Measurements from ENCODE around the gene SLC2A3.
A peak's percentile ranks its signal among the peaks of the same experiment; 100 is the strongest.
"Not testable (repeated sequence)": the region's sequence is repeated elsewhere in the genome, so short reads cannot be mapped to it uniquely, and the experiment has no call there.

The SLC2A3 gene

GRCh38 chr12:7935590-7936581, at the start of gene SLC2A3:
Gene SLC2A3 (minus strand): TSS chr12:7936187. CDS start chr12:7936034, 153 bp downstream.
- peak; percentile 94 for DNase-seq

DNA sequence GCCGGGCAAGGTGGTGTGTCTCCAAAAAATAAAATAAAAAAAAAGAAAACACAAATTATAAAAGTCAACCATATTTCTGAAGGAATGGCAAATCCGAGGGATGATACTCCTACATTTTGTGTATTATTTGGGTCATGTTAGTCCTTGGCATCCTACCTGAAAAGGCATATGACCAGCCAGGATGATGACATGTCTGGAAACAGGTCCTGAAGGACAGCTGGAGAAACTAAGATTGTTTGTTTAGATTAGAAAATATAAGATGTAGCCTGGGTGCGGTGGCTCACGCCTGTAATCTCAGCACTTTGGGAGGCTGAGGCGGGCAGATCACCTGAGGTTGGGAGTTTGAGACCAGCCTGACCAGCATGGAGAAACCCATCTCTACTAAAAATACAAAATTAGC, 48.9 kb upstream of the SLC2A3 start:
- DNase-seq: no peak

DNA sequence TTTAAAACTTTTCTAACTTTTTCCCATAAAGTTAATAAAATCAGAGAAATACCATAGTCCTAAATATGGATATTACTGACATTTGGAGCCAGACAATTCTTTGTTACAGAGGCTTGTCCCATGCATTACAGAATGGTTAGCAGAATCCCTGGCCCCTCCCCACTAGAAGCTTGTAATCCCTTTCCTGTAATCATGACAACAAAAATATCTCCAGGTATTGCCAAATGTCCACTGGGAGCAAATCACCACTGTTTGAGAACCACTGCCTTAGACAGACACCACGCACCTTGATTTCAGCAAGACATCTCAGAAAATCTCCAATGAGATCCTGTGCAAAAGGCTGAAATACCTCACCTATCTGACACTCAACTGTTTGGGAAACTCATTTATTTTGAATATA, 47.5 kb upstream of the SLC2A3 start:
- DNase-seq: not testable (repeated sequence)

GRCh38 chr12:7983019-7983418, 47.0 kb upstream of the SLC2A3 start:
- DNase-seq: not testable (repeated sequence)

- DNase-seq: not testable (repeated sequence)
These were observed 46.3 kb upstream of the SLC2A3 start for GRCh38 chr12:7982332-7982735.

- no peak for DNase-seq
These were observed 45.5 kb upstream of the SLC2A3 start for GRCh38 chr12:7981446-7981845.

- DNase-seq: not testable (repeated sequence)
These were observed 41.6 kb upstream of the SLC2A3 start for GRCh38 chr12:7977351-7978124.

DNA sequence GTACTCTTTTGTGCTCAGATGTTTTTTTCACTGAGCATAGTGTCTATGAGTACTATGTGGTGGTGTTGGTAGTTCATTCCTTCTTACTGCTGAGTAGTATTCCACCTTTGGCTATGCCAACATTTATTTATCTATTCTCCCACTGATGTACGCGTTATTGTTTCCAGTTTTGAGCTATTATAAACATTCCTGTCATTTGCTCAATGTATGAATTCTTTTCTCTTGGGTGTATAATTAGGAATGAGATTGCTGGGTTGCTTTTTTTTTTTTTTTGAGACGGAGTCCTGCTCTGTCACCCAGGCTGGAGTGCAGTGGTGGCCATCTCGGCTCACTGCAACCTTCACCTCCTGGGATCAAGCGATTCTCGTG, 37.5 kb upstream of the SLC2A3 start:
- DNase-seq: no peak

- DNase-seq: no peak
These were observed 36.9 kb upstream of the SLC2A3 start for GRCh38 chr12:7972734-7973456.

DNA sequence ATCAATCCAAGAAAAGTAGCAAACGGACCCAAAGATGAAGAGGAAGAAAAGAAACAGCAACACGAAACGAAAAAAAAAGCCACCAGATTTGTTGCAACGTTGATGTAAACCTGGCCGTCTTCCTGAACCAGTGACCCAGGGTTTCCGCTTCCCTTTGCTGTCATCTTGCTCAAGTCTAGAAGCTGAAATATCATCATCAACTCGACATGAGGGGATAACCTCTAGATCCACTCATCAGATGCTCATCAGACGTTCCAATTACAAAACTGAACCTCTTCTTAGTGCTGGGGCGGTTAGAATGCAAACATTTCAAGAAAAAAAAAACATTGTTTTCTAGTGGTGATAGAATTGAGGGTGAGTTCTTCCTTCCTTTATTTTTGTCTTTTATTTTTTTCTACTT, 36.3 kb upstream of the SLC2A3 start:
- DNase-seq: not testable (repeated sequence)

DNA sequence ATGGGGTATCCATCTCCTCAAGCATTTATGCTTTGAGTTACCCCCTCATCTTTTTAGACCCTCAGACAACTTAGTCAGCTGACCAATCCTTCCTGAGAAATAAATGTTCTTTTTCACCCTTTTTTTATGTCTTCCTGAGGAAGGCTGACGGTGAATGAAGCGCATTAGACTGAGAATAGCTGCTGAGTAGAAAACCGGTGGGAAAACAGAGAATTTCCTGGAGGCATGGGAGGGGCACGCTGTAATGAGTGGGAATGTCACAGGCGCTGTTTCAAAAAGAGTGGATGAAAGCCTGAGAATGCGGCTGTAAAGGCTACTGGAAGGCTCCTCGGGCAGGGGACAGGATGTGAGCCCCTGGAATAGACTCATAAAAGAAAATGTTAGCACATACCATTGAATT, 35.8 kb upstream of the SLC2A3 start:
- DNase-seq: not testable (repeated sequence)

- DNase-seq: peak; percentile 98
These were observed 34.7 kb upstream of the SLC2A3 start for GRCh38 chr12:7970475-7971252.

GRCh38 chr12:7966563-7966962, 30.6 kb upstream of the SLC2A3 start:
- no peak for DNase-seq

- not testable (repeated sequence) for DNase-seq
These were observed 28.7 kb upstream of the SLC2A3 start for GRCh38 chr12:7964669-7965068.

GRCh38 chr12:7961395-7962178, 25.6 kb upstream of the SLC2A3 start:
- DNase-seq: no peak

- DNase-seq: no peak
These were observed 23.7 kb upstream of the SLC2A3 start for GRCh38 chr12:7959701-7960121.

DNA sequence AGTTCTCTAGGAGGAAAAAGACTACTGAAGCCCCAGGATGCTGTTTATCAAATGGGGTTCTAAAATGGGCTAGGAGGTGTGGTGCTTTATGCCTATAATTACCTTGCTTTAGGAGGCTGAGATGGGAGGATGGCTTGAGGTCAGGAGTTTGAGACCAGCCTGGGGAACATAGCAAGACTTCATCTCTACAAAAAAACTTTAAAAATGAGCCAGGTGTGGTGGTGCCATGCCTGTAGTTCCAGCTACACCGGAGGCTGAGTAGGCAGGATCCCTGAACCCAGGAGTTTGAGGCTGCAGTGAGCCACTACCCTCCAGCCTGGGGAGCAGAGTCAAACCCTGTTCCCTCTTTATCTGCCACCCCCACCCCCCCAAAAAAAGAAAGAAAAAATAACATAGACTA, 23.3 kb upstream of the SLC2A3 start:
- DNase-seq: no peak

- not testable (repeated sequence) for DNase-seq
These were observed 18.9 kb upstream of the SLC2A3 start for GRCh38 chr12:7954877-7955276.

DNA sequence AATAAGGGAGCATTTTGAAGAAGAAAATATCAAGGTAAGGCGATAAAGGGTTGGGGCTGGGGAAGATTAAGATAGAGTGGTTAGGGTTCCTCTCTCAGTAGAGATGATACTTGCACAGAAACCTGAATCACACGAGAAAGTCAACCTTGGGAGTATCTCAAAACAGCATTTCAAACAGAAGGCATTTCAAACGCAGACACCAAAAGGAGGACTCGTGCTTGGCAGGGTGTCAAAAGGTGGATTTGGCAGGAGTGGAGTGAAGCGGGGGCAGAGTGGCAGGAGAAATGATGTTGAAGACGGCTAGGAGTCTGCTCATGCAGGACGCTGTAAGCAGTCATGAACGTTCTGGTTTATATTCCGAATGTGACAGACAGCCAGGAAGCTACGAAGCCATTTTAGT, 18.4 kb upstream of the SLC2A3 start:
- not testable (repeated sequence) for DNase-seq

DNA sequence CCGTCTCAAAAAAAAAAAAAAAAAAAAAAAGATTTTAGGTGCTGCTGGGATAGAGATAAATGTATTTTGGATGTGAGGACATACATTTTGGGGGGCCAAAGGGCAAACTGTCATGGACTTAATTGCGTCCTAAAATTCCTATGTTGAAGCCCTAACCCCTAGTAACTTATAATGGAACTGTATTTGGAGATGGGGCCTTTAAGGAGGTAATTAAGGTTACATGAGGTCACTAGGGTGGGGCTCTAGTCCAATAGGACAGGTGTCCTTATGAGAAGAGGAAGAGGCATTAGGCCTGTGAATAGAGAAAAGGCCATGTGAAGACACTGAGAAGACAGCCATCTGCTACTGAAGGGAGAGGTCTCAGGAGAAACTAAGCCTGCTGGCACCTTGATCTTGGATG, 17.9 kb upstream of the SLC2A3 start:
- not testable (repeated sequence) for DNase-seq

- DNase-seq: no peak
These were observed 15.7 kb upstream of the SLC2A3 start for GRCh38 chr12:7951671-7952070.
